HG03196 (cell line): ENCODE measurements around the gene UBE2J2.

ENCODE experiments used
- ATAC-seq: cut with Tn5 transposase; IDR thresholded peaks from one replicate; pipeline ENCODE4 v1.9.1; 2021; ENCODE audit not compliant: unreplicated experiment

The UBE2J2 gene

GRCh38 chr1:1241588-1242219, 31.9 kb downstream of the UBE2J2 start:
- ATAC-seq = no peak

GRCh38 chr1:1240822-1241587, 32.6 kb downstream of the UBE2J2 start:
- no peak for ATAC-seq

GRCh38 chr1:1240348-1240732, 33.3 kb downstream of the UBE2J2 start:
- ATAC-seq = no peak

- ATAC-seq = no peak
Measured at GRCh38 chr1:1239614-1240347, 33.9 kb downstream of the UBE2J2 start.

- no peak for ATAC-seq
Measured at GRCh38 chr1:1239227-1239613, 34.4 kb downstream of the UBE2J2 start.

- no peak for ATAC-seq
Measured at GRCh38 chr1:1238702-1239178, 34.9 kb downstream of the UBE2J2 start.

- ATAC-seq = no peak
Measured at GRCh38 chr1:1237874-1238701, 35.6 kb downstream of the UBE2J2 start.

GRCh38 chr1:1236945-1237873, 36.4 kb downstream of the UBE2J2 start:
- ATAC-seq = no peak

- no peak for ATAC-seq
Measured at GRCh38 chr1:1236176-1236763, 37.4 kb downstream of the UBE2J2 start.

GRCh38 chr1:1235016-1235744, 38.5 kb downstream of the UBE2J2 start:
- no peak for ATAC-seq

GRCh38 chr1:1234180-1234808, 39.4 kb downstream of the UBE2J2 start:
- ATAC-seq = no peak

GRCh38 chr1:1233567-1233892, 40.1 kb downstream of the UBE2J2 start:
- no peak for ATAC-seq

GRCh38 chr1:1232796-1233566, 40.7 kb downstream of the UBE2J2 start:
- no peak for ATAC-seq

- no peak for ATAC-seq
Measured at GRCh38 chr1:1232208-1232795, 41.4 kb downstream of the UBE2J2 start, which contains the start of gene B3GALT6. Gene B3GALT6 (plus strand): TSS chr1:1232237. CDS start chr1:1232279, 42 bp downstream.

- peak; percentile 89 for ATAC-seq
Measured at GRCh38 chr1:1231400-1232207, 42.0 kb downstream of the UBE2J2 start, which contains the start of gene SDF4. Gene SDF4 (minus strand): TSS chr1:1232001. CDS start chr1:1228772, 3,229 bp downstream.

- no peak for ATAC-seq
Measured at GRCh38 chr1:1230656-1231399, 42.8 kb downstream of the UBE2J2 start.
